Hepatocyte (in vitro differentiated cells): ENCODE data around the gene SLC35A5.

Experiments used
- EZH2 ChIP-seq: fragments of 200-600 bp; sonication (generic); IDR thresholded peaks from 2 replicates; pipeline ENCODE4 v1.6.1; 2016; ENCODE audit warnings: antibody characterized with exemption, mild to moderate bottlenecking, borderline replicate concordance
- EZH2phosphoT487 ChIP-seq: fragments of 200-600 bp; sonication (generic); IDR thresholded peaks from one replicate; pipeline ENCODE4 v1.6.1; 2018; ENCODE audit warnings: antibody characterized with exemption, mild to moderate bottlenecking, low read depth, moderate library complexity; ENCODE audit not compliant: unreplicated experiment, severe bottlenecking
- TF ChIP-seq, protein P1 (sequence below): fragments of 200-600 bp; sonication (generic); IDR thresholded peaks from 2 replicates; pipeline ENCODE4 v1.5.1; 2016; ENCODE audit warnings: antibody characterized with exemption, mild to moderate bottlenecking; ENCODE audit not compliant: poor library complexity

GRCh38 chr3:112629425-112629824, 67.6 kb downstream of the SLC35A5 start:
- TF ChIP-seq, protein P1, sequence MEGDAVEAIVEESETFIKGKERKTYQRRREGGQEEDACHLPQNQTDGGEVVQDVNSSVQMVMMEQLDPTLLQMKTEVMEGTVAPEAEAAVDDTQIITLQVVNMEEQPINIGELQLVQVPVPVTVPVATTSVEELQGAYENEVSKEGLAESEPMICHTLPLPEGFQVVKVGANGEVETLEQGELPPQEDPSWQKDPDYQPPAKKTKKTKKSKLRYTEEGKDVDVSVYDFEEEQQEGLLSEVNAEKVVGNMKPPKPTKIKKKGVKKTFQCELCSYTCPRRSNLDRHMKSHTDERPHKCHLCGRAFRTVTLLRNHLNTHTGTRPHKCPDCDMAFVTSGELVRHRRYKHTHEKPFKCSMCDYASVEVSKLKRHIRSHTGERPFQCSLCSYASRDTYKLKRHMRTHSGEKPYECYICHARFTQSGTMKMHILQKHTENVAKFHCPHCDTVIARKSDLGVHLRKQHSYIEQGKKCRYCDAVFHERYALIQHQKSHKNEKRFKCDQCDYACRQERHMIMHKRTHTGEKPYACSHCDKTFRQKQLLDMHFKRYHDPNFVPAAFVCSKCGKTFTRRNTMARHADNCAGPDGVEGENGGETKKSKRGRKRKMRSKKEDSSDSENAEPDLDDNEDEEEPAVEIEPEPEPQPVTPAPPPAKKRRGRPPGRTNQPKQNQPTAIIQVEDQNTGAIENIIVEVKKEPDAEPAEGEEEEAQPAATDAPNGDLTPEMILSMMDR, result no peak
- TF ChIP-seq EZH2, result no peak
- no peak for TF ChIP-seq EZH2phosphoT487
